HG03139 (cell line): ENCODE measurements around the gene FAAH.
A peak's percentile ranks its signal among the peaks of the same experiment; 100 is the strongest.

Source experiments
- ATAC-seq: cut with Tn5 transposase; IDR thresholded peaks from one replicate; pipeline ENCODE4 v1.9.1; 2021; ENCODE audit not compliant: unreplicated experiment

FAAH gene

DNA sequence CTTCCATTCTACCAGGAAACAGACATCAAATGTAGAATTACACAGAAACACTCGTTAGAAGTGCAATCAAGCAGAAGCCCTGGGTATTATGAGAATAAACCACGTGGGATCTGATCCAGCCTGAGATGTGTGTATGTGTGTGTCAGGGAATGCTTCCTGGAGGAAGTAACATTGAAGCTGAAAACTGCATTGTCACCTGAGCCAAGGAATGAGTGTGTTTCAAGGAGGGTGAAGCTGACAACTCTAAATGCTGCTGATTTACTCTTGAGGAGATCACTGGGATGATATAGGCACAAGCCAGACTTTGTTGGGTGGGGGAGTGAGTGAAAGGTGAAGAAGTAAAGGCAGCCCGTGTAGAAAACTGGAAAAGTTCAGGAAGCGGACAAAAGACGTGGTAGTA lies 27.6 kb downstream of the FAAH start:
- no peak for ATAC-seq

DNA sequence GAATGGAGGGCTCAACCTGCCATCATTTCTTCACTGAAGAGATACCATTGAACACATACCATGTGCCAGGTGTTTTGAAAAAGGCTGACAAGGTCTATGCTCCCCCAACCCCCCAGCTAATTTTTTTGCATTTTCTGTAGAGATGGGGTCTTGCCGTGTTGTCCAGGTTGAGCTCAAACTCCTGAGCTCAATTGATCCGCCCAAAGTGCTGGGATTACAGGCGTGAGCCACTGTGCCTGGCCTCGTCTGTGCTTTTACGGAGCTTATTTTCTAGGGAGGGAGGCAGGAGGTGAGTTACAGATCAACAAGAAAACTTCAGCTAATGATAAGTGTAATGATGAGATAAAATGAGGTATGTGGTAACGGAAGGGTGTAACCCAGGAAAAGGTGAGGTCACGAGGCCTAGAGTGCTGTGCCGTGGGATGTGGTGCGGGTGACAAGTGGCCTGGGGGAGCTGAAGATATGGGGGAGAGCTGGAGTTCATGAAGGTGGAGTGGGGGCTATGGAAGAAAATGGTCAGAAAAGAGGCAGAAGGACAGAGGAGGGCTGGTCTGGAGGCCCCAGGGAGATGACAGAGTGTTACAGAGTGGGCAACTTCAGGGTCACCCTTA lies 28.2 kb downstream of the FAAH start:
- ATAC-seq = no peak

DNA sequence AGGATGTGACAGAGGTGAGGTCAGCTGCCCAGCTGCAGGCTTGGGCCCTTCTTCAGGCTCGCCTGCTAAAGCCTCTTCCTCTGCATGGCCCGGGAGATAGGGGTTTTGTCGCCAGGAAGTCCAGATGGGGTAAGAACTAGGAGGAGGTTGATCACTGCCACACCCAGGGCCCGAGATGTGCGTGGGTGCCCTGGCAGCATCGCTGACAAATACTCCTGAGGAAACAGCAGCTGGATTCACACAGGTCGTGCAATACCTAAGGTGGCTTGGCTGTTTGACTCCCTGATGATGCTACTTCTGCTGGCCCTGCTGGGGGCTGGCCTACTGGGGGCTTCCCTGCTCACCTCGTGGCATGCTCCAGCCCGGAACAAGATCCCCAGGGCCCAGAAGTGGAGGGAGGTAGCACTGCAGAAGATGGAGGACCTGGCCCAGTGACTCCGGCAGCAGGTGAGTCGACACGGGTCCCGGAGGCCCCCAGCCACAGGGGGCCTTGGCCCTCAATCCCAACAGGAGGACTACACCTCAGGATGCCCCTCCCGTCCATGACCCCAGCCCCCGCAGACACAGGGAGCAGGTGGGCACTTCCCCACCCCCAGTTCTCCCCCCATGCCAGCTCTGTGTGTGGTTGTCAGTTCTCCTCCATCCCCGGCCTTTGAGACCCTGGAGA lies 29.6 kb downstream of the FAAH start:
- no peak for ATAC-seq

- ATAC-seq = no peak
Measured at GRCh38 chr1:46424730-46425129, 30.6 kb downstream of the FAAH start.

- no peak for ATAC-seq
Measured at GRCh38 chr1:46425726-46426125, 31.6 kb downstream of the FAAH start.

DNA sequence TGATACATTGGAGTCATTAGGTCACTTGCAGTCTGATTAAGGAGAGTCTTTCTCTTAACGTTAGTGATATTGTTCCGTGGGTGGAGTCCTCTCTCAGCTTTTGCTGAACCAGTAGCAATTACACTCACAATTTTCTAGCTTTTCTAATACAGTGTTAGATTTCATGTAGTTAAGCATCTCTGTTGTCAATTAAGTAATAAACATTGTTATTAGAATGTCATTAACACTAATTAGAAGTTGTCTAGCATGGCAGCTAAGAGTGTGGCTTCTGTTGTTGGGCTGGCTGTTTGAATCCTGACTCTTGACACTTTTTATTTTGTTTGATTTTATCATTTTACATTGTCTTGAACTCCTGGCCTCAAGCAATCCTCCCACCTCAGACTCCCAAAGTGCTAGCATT lies 33.4 kb downstream of the FAAH start:
- no peak for ATAC-seq

DNA sequence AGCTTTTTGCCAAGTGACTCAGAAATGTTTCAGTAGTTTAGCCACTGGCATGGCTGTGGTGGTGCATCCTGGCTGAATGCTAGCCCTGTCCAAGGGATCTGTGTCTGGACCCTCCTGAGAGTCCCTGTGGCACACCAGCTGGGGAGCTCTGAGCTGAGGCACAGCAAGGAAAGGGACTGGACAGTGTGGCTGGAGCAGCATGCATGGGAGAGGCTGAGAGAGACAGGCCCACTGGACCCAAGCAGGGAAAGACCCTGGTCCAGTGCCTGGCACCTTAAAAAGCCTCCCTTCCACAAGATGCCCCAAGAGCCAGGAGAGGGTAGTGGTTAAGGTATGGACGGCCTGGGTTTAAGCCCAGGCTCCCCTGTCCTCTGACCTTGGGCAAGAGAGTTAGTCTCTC lies 35.3 kb downstream of the FAAH start:
- ATAC-seq = no peak

GRCh38 chr1:46431695-46432094 lies 37.6 kb downstream of the FAAH start:
- ATAC-seq = no peak

- ATAC-seq = no peak
Measured at GRCh38 chr1:46432781-46433327, 38.7 kb downstream of the FAAH start.

DNA sequence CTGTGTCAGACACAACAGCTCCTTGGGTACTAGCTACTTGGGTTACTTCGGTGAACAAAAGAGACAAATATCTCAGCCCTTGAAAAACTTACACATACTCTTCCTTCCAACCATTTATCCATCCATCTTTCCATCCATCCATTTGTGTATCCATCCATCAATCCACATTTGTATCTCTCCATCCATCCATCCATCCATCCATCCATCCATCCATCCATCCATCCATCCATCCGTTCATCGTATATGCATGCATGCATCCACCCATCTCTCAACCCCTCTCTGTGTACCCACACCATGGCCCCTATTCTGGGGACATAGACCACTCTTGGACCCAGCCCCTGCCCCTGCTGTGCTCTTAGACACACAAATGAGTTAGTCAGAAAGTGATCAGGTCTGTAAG lies 40.2 kb downstream of the FAAH start:
- ATAC-seq = no peak

GRCh38 chr1:46436844-46437243 lies 42.7 kb downstream of the FAAH start:
- ATAC-seq = no peak

DNA sequence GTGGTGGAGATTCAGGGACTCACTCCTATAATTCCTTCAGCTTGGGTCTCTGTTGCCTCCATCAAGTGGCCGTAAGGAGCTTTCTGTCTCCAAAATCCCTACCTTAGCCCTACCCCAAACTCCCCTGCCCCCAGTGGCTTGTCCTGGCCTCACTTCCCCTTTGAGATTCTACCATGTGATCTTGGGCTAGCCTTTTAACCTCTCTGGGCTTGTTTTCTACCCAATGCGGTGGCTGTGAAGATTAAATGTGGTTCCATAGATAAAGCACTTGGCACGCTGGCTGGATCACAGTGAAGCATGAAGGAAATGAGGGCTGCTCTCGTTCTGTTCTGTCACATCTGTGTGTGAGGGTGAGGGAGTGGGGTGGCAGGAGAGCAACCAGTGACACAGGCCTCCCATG lies 43.6 kb downstream of the FAAH start:
- ATAC-seq = no peak

GRCh38 chr1:46438346-46438745 lies 44.2 kb downstream of the FAAH start:
- no peak for ATAC-seq

DNA sequence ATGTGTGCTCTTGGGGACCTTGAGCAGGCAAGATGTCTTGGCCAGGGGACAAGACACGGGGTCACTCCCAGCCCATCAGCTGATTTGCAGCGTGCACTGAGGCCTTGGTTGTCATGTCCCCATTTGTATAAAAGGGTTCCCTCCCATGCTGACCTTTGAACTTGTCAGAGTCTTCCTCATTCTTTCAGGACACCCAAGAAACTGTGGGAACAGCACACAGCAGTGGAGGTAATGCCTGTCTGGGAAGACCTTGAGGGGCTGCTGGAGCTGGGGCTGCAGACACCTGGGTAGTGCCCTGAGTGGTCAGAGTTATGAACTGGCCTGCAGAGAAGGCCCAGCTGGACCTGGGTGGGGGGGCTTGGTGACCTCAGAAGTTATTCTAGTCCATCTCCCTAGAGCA lies 46.4 kb downstream of the FAAH start:
- ATAC-seq = no peak

DNA sequence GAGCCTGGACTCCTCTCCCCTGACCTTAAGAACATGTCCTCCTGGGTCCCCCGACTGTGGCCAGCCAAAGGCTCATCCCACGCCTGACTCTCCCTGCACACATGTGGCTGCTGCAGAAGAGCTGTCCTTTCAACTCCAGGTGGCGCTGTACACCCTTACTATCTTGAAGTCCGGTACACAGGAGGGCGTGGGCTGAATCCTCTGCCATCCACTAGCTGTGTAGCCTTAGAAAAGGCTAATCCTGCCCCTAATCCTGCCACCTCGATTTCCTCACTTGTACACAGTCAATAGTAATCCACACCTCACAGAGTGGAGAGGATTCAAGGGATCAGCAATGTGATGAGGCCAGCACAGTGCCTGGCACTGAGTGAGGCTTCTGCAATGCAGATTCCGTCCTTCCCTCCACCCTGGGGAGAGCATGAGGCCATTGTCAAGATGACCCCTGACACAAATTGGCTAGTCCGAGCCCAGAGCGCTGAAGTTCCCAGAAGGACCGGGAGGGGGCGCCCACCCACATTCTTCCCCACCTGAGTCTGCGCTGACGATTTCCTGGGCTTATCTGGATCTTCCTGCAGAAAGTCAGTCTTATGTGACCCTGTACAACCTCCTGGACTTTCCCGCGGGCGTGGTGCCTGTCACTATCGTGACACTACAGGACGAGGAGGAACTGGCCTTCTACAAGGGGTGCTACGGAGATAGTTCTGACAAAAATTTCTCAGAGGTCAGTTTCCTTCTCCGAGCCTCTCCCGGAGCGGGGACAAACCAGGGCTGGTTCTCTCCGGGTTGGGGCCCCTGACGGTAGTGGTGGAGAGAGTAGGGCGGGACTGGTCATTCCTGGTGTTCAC lies 48.4 kb downstream of the FAAH start:
- peak; percentile 56 for ATAC-seq

DNA sequence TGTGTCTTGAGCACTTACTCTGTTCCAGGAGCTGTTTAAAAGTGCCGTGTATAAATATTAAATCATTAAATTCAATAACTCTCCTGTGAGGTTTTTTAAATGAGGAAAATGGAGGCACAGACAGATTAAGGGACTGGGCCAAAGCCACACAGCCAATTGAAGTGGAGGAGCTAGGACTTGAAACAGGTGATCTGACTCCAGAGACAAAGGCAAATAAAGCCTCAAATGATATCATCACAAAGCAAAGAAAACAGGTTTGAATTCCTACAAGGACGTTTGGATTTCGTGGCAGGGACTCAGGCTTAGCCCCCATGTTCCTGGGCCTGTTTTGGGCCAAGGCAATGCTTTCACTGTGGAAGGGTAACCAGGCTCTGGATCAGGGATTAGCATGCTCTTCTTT lies 50.3 kb downstream of the FAAH start:
- no peak for ATAC-seq

GRCh38 chr1:46445773-46446256 lies 51.7 kb downstream of the FAAH start:
- no peak for ATAC-seq

DNA sequence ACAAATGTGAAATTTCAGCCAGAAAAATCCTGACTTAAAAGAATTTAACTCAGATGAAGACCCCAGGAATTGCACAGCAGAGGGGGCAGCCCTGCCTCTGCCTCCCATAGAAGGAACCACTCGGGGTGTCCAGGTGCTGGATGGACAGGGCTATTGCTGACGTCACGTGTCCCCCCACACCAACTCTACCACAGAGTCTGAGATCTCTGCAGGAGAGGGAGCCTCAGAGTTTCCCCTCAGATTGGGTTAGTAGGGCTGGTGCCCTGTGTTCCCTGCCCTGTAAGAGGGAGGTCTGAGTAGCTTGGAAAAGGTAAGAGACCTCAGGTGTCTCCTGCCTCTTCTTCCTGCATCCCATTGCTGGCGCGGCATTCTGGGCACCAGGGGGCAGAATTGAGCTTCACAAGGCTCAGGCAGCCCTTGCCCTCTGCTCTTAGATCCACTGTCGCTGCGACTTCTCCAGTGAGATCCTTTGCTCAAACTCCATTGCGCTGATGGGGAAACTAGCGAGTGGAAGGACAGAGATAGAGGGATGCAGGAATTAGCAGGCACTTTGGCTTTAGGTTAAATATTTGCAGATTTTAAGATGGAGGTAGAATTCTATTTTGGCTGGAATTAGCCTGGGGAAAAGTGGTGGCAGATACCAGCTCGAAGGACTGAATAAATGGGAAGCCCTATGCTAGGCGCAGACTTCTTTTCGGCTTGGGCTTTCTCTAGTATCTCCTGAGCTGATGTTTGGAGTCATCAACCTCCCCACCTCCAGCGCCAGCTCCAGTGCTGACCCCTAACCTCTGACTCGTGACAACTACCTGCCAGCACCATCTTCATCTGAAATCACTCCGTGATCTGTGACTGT lies 52.8 kb downstream of the FAAH start:
- ATAC-seq = no peak

GRCh38 chr1:46447499-46448108 lies 53.5 kb downstream of the FAAH start:
- no peak for ATAC-seq

DNA sequence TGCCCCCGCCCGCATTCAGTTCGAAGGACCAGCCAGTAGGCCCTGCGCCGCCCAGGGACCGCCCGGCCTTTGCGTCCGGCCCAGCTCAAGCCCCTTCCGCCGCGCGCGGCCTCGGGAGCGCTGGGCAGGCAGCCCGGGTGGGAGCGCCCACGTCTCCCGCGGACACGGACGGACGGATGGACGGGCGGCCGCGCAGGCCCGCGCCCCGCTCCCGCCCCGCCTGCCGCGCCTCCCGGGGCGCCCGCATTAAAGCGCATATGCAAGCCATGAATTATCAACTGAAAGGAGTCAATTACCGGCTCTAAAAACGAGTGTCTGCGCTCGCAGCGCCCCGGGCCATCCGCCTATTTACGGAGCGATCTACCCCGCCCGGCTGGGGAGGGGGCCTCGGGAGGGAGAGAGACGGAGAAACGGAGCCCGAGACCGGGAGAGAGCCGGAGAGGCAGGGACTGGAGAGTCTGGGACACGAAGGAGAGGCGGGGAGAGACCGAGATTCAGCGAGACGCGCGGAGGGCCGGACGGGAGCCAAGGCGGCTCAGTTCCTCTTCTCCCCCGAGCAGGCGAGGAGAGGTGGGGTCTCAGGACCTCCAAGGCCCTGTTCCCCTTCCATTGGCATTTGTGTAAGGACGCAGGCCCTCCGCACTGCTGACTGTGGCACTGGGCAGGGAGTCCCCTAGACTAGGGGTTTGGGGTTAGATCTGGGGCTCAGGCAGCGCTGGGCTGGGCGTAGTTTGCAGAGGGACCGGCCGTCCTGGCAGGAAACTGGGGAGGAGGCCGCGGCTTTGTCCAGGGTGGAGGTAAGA lies 54.2 kb downstream of the FAAH start:
- no peak for ATAC-seq
